ENCODE results near the gene GOLGA3. TPM values are rescaled to one million over a fixed set of nuclear protein-coding genes. Genes with fewer than 3 reads are reported as not detected.

The GOLGA3 gene
- total RNA-seq, 1 donor from 2014 or later: 86.7 TPM

GRCh38 chr12:132852496-132852895 lies 23.8 kb upstream of the GOLGA3 start:
- TF ChIP-seq EZH2 (IDR thresholded peaks at IDR 0.05; ENCODE audit: insufficient read depth, low read length) (no peak), CTCF (IDR thresholded peaks at IDR 0.05; ENCODE audit: insufficient read depth, low read depth, low read length) (no peak)
- Histone ChIP-seq H3K27ac (ENCODE audit: low read depth, low read length) (no peak overlapping the region), H2AFZ (ENCODE audit: low read depth, low read length) (no peak overlapping the region), H3K9ac (ENCODE audit: low read length) (no peak overlapping the region), H3K4me3 (ENCODE audit: insufficient read depth, low read depth, low read length) (no peak overlapping the region), H3K4me1 (ENCODE audit: insufficient read depth, low read length) (no peaks in the 10 kb centered on the region), H4K20me1 (ENCODE audit: insufficient read depth, low read length) (peaks cover 20% of the 10 kb centered on the region), H3K9me3 (ENCODE audit: insufficient read depth, low read depth, low read length) (no peaks in the 10 kb centered on the region), H3K27me3 (ENCODE audit: insufficient read depth, low read length) (no peaks in the 10 kb centered on the region), H3K79me2 (ENCODE audit: insufficient read depth, low read length) (peaks cover 4% of the 10 kb centered on the region), H3K36me3 (ENCODE audit: insufficient read depth, low read length) (peaks cover 25% of the 10 kb centered on the region), H3K4me2 (ENCODE audit: low read length) (no peak overlapping the region)
- peaks cover 33% of the 10 kb centered on the region for H3K36me3 Mint-ChIP-seq (ENCODE audit: low read depth, unreplicated experiment)
- no peak for DNase-seq (ENCODE audit: low read depth)
- H3K27me3 Mint-ChIP-seq (ENCODE audit: low read depth, unreplicated experiment): no peaks in the 10 kb centered on the region
- H3K9me3 Mint-ChIP-seq (ENCODE audit: unreplicated experiment): no peaks in the 10 kb centered on the region
- no peak overlapping the region for H3K27ac Mint-ChIP-seq (ENCODE audit: unreplicated experiment)
- no peak for FAIRE-seq
- no peaks in the 10 kb centered on the region for H3K4me1 Mint-ChIP-seq (ENCODE audit: low read depth, unreplicated experiment)
- H3K4me3 Mint-ChIP-seq (ENCODE audit: unreplicated experiment): no peak overlapping the region

GRCh38 chr12:132851465-132851864 lies 22.8 kb upstream of the GOLGA3 start:
- DNase-seq (ENCODE audit: low read depth) (no peak), FAIRE-seq (no peak)
- no peak overlapping the region for H3K27ac ChIP-seq (ENCODE audit: low read depth, low read length)
- Mint-ChIP-seq H3K36me3 (ENCODE audit: low read depth, unreplicated experiment) (peaks cover 29% of the 10 kb centered on the region), H3K4me1 (ENCODE audit: low read depth, unreplicated experiment) (no peaks in the 10 kb centered on the region), H3K9me3 (ENCODE audit: unreplicated experiment) (no peaks in the 10 kb centered on the region), H3K27me3 (ENCODE audit: low read depth, unreplicated experiment) (no peaks in the 10 kb centered on the region), H3K27ac (ENCODE audit: unreplicated experiment) (no peak overlapping the region), H3K4me3 (ENCODE audit: unreplicated experiment) (no peak overlapping the region)
- no peak overlapping the region for H2AFZ ChIP-seq (ENCODE audit: low read depth, low read length)
- H3K9ac ChIP-seq (ENCODE audit: low read length): no peak overlapping the region
- H3K4me2 ChIP-seq (ENCODE audit: low read length): no peak overlapping the region
- no peaks in the 10 kb centered on the region for H3K9me3 ChIP-seq (ENCODE audit: insufficient read depth, low read depth, low read length)
- peaks cover 4% of the 10 kb centered on the region for H3K79me2 ChIP-seq (ENCODE audit: insufficient read depth, low read length)
- no peak overlapping the region for H3K4me3 ChIP-seq (ENCODE audit: insufficient read depth, low read depth, low read length)
- TF ChIP-seq EZH2 (IDR thresholded peaks at IDR 0.05; ENCODE audit: insufficient read depth, low read length) (no peak), CTCF (IDR thresholded peaks at IDR 0.05; ENCODE audit: insufficient read depth, low read depth, low read length) (no peak)
- no peaks in the 10 kb centered on the region for H3K4me1 ChIP-seq (ENCODE audit: insufficient read depth, low read length)
- H4K20me1 ChIP-seq (ENCODE audit: insufficient read depth, low read length): peaks cover 20% of the 10 kb centered on the region
- peaks cover 24% of the 10 kb centered on the region for H3K36me3 ChIP-seq (ENCODE audit: insufficient read depth, low read length)
- H3K27me3 ChIP-seq (ENCODE audit: insufficient read depth, low read length): no peaks in the 10 kb centered on the region

DNA sequence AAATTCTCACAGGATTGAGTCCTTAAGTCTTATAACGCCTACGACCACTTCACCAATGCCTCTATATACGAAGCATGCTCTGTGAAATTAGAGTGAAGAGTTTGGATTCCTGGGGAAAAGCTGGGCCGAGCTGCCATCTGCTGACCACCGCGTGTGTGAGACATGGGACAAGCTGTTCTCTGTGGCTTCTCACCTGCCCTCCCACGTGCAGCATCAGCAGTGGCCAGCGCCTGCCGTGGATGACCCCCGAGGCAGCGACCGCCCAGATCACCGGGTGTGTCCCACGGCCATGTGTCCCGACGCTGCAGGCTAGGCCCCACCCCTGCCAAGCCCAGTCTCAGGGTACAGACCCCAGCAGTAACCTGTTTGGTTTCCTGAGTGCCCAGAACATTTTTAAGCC lies 21.6 kb upstream of the GOLGA3 start:
- DNase-seq (ENCODE audit: low read depth) (no peak), FAIRE-seq (no peak)
- no peak for TF ChIP-seq CTCF (IDR thresholded peaks at IDR 0.05; ENCODE audit: insufficient read depth, low read depth, low read length)
- TF ChIP-seq EZH2 (IDR thresholded peaks at IDR 0.05; ENCODE audit: insufficient read depth, low read length): no peak
- no peak overlapping the region for H3K4me3 ChIP-seq (ENCODE audit: insufficient read depth, low read depth, low read length)
- no peaks in the 10 kb centered on the region for H3K4me1 ChIP-seq (ENCODE audit: insufficient read depth, low read length)
- no peak overlapping the region for H3K4me2 ChIP-seq (ENCODE audit: low read length)
- H3K36me3 ChIP-seq (ENCODE audit: insufficient read depth, low read length): peaks cover 22% of the 10 kb centered on the region
- peaks cover 20% of the 10 kb centered on the region for H4K20me1 ChIP-seq (ENCODE audit: insufficient read depth, low read length)
- peaks cover 4% of the 10 kb centered on the region for H3K79me2 ChIP-seq (ENCODE audit: insufficient read depth, low read length)
- H3K9ac ChIP-seq (ENCODE audit: low read length): no peak overlapping the region
- Mint-ChIP-seq H3K4me3 (ENCODE audit: unreplicated experiment) (no peak overlapping the region), H3K27ac (ENCODE audit: unreplicated experiment) (no peak overlapping the region), H3K4me1 (ENCODE audit: low read depth, unreplicated experiment) (no peaks in the 10 kb centered on the region), H3K9me3 (ENCODE audit: unreplicated experiment) (no peaks in the 10 kb centered on the region), H3K27me3 (ENCODE audit: low read depth, unreplicated experiment) (no peaks in the 10 kb centered on the region), H3K36me3 (ENCODE audit: low read depth, unreplicated experiment) (peaks cover 27% of the 10 kb centered on the region)
- no peak overlapping the region for H2AFZ ChIP-seq (ENCODE audit: low read depth, low read length)
- H3K27ac ChIP-seq (ENCODE audit: low read depth, low read length): no peak overlapping the region
- no peaks in the 10 kb centered on the region for H3K9me3 ChIP-seq (ENCODE audit: insufficient read depth, low read depth, low read length)
- no peaks in the 10 kb centered on the region for H3K27me3 ChIP-seq (ENCODE audit: insufficient read depth, low read length)
